ENCODE data around the gene TSPAN6. TPM values are rescaled to one million over a fixed set of nuclear protein-coding genes. Genes with fewer than 3 reads are reported as not detected.

Gene TSPAN6
- polyA plus RNA-seq, 3 donors, result 169 to 186 (median 173) TPM

- no peak for DNase-seq (ENCODE audit: low read depth in 3 of 3, low spot score in 2 of 3)
Measured at GRCh38 chrX:100648458-100649417, 12.1 kb upstream of the TSPAN6 start.

DNA sequence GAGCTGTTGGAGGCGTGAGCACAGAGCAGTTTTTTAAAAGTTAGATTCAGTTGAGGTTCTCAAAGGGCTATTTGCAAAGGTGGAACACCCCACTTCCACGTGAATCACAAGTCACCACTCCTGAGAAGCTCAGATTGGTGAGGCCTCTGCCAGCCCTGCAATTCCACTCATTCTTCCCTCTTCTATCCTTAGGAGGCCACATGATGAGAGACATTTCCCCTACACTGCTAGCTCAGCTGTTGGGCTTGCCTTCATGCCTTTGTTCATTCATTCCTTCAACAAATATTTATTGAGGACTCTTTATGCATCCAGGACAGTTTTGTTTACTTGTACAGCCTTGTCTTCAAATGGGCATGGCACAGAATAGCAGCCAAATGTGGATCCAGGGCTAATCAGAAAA lies 11.1 kb upstream of the TSPAN6 start:
- no peak for DNase-seq (ENCODE audit: low read depth in 3 of 3, low spot score in 2 of 3)

GRCh38 chrX:100647095-100647494 lies 10.5 kb upstream of the TSPAN6 start:
- DNase-seq (ENCODE audit: low read depth in 3 of 3, low spot score in 2 of 3), result no peak

DNA sequence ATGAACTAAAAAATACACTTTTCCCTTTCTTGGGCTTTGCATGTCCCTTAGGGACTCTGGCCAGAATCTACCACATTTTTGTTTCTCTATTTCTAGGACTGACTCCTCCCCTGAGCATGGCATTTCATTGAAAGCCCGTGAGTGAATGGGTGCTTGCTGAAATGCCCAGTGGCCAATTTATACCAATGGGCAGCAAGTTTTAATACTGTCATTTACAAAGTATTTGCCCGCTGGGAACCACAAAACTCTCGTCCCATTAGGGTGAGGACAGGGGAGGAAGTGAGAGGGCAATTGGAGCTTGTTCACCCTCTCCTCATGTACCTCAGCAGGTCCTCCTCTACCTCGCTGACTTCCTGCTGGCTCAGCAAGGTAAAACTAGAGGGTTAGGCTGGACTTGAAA lies 8.5 kb upstream of the TSPAN6 start:
- no peak for DNase-seq (ENCODE audit: low read depth in 3 of 3, low spot score in 2 of 3)

- DNase-seq (ENCODE audit: low read depth in 3 of 3, low spot score in 2 of 3), result no peak
Measured at GRCh38 chrX:100643956-100644860, 7.6 kb upstream of the TSPAN6 start, which contains the start of gene SRPX2. Gene SRPX2, plus strand, starts transcription at chrX:100644199. Its CDS starts 2,124 bp downstream, at chrX:100646323.

DNA sequence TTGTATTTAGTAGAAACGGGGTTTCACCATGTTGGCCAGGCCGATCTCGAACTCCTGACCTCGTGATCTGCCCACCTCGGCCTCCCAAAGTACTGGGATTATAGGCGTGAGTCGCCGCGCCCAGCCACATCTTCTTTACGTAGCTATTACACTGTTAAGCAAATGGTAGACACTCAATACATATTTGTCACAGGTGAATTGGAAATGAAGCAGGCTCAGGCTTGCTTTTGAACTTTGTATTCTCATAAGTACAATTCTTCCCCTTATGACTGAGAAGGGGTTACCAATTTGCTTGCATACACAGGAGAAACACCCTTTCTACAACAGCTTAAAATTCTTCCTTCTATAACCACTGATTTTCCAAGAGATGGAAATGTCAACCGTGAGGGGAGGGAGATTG lies 6.6 kb upstream of the TSPAN6 start:
- no peak for DNase-seq (ENCODE audit: low read depth in 3 of 3, low spot score in 2 of 3)

GRCh38 chrX:100642290-100642689 lies 5.7 kb upstream of the TSPAN6 start:
- no peak for DNase-seq (ENCODE audit: low read depth in 3 of 3, low spot score in 2 of 3)

DNA sequence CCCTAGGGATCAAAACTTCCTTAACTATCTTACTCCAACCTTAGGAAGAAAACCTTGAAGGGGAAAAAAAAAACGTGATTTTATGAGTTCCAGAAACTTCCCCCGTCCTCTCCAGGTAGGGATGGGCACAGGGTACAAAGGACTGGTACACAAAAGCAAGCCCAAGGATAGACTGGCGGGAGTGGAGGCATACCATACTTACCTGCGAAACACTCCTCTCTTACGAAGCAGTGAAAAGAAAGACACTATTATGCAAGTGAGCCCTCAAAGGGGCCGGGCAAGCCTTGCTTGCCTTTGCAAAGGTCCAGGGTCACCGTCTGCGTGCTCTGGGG lies 651 bp downstream of the TSPAN6 start:
- no peak for DNase-seq (ENCODE audit: low read depth in 3 of 3, low spot score in 2 of 3)

DNA sequence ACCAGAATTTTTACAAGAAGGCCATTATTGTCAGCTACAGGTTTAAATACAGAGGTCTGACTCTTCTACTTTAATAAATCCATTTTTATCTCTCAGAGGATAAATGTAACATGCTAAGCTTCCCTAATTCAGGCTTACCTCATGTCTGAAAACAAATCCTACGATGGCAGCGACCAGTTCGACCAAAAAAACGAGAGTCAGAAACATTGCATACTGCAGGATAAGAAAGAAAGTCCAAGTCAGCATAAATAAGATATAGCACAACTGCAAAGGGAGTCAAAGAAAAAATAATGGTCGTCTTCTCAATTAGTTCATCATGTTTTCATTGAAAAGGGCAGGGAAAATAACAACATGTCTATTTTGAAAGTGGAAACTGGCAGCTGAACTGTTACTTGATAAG lies 1.6 kb downstream of the TSPAN6 start:
- no peak for DNase-seq (ENCODE audit: low read depth in 3 of 3, low spot score in 2 of 3)

- no peak for DNase-seq (ENCODE audit: low read depth in 3 of 3, low spot score in 2 of 3)
Measured at GRCh38 chrX:100625985-100626491, 10.6 kb downstream of the TSPAN6 start.

GRCh38 chrX:100623001-100623400 lies 13.6 kb downstream of the TSPAN6 start:
- no peak for DNase-seq (ENCODE audit: low read depth in 3 of 3, low spot score in 2 of 3)

DNA sequence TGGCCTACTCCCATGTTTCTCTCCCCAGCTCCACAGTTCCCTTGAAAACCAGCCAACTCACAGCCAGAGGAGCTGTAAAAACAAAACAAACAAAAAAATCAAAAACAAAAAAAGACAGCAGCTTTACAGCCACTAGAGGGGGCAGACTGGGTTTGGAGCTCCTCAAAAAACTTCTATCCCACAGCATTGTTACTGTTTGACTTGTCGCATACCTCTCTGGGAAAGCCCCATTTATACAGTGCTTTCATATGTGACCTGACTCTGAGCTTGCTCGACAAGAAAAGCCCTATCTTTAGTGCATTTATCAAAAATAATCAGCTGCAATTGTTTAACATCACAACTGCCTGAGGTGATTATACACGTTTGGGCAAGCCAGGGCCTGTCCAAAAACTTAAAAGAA lies 21.6 kb downstream of the TSPAN6 start:
- DNase-seq (ENCODE audit: low read depth in 3 of 3, low spot score in 2 of 3), result peak in 1 of 3 donors; percentile 21

DNA sequence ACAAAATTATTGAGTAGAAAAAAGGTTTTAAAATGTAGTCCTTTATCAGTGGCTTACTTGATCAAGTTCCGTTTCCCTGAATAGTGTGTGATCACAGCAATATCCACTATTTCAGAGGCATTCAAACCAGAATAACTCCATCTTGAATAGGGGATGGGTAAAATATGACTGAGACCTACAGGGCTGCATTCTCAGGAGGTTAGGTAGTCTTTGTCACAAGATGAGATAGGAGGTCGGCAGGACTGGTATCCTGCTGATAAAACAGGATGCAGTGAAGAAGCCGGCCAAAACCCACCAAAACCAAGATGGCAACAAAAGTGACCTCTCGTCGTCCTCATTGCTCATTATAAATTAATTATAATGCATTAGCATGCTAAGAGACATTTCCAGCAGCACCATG lies 24.7 kb downstream of the TSPAN6 start:
- no peak for DNase-seq (ENCODE audit: low read depth in 3 of 3, low spot score in 2 of 3)

GRCh38 chrX:100609591-100609990 lies 27.0 kb downstream of the TSPAN6 start:
- no peak for DNase-seq (ENCODE audit: low read depth in 3 of 3, low spot score in 2 of 3)

- DNase-seq (ENCODE audit: low read depth in 3 of 3, low spot score in 2 of 3), result no peak
Measured at GRCh38 chrX:100606753-100607152, 29.9 kb downstream of the TSPAN6 start.

- no peak for DNase-seq (ENCODE audit: low read depth in 3 of 3, low spot score in 2 of 3)
Measured at GRCh38 chrX:100600758-100601157, 35.8 kb downstream of the TSPAN6 start.

DNA sequence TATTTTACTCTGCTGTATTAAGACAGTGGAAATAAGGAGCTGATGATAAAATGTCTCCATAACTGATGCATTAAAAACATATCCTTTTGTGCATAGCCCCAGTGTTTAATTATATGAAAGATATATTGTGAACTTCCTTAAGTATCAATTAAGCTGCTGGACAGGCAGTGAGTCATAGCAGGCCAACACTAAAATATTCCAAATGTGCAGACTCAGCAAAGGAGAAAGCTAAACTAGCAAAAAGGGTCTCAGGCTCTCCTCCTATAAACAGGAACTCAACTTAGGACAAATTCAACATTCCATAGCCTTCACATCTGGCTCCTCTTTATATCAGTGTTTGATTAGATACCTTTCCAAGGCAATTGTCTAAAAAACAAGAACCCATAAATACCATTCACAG lies 36.3 kb downstream of the TSPAN6 start:
- DNase-seq (ENCODE audit: low read depth in 3 of 3, low spot score in 2 of 3), result no peak

- DNase-seq (ENCODE audit: low read depth in 3 of 3, low spot score in 2 of 3), result no peak
Measured at GRCh38 chrX:100599456-100599855, 37.1 kb downstream of the TSPAN6 start.

DNA sequence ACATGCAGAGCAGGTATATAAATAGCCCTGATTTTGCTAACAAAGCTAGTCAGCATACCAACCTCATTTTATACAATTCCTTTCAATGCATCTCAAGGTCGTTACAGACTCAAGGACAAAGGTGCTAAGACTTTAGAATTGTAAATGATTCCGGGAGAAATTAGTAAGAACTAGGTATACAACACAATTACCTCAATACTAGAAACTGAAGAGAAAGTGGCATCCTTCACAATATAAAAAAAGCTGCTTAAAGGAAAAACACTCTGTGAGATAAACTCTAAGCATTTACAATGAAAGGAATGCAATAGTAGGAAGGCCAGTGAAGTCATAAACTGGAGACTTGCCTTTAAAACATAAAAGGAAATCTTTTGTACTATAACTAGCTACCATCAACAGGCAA lies 40.0 kb downstream of the TSPAN6 start:
- no peak for DNase-seq (ENCODE audit: low read depth in 3 of 3, low spot score in 2 of 3)

GRCh38 chrX:100593581-100593980 lies 43.0 kb downstream of the TSPAN6 start:
- DNase-seq (ENCODE audit: low read depth in 3 of 3, low spot score in 2 of 3), result no peak

- DNase-seq (ENCODE audit: low read depth in 3 of 3, low spot score in 2 of 3), result no peak
Measured at GRCh38 chrX:100593126-100593525, 43.5 kb downstream of the TSPAN6 start.
